NCI-H748 treated with DMSO at 0.1 percent for 48 hours (cell line): ENCODE data around the gene FRAT1.

ENCODE experiments used
- DNase-seq: peaks from one replicate; lab custom pipeline; 2025; lab: John Stamatoyannopoulos, UW

Gene FRAT1

DNA sequence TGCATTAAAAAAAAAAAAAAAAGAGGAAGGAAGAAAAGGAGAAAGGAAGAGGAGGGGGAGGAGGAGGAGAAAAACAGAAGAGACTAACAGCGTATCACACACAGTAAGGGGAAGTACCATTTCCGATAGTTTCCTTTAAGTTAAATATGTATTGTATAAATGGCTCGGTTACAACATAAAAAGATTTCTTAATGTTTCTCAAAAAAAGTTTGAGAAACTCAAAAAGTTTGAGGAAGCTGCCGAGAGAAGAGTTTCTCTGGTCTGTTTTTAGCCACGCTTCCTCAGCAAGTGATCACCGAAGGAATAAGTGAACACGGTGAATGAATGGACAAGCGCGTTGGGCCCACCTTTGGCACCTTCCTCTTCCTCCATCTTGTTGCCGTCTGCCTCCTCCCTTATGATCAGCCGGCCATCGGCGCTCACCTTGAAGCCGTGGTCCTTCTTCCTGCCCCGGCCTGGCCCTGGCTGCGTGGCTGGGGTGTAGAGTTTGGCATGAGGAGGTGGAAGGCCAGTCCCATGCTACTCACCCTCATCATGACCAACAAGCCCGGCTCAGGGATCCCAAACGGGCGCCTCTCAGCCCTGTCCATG, 46.8 kb downstream of the FRAT1 start:
- no peak for DNase-seq

- DNase-seq, result no peak
These were observed 47.5 kb downstream of the FRAT1 start for GRCh38 chr10:97366572-97366971.

DNA sequence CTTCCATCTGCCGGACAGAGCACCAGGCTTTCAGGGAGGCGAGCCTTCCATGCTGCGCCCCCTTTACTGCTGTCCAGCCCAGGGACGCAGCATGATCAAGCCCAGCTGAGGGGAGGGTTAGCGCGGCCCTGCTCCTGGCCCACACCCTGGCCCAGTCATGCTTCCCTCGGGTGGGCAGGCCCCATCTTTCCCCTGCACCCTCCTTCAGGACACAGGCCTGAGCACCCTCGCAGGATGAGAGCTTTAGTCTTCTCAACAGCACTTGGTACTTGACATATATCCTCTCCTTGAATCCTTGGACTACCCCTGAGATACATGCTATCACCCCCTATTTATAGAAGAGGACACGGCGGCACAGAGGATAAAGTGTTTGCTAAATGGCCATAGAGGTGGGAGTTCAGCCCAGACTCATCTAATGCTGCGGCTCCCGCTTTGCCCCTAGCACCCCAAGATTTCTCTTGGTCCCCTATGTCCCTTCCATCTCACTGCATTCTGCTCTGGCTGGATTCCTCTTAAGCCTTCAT, 48.1 kb downstream of the FRAT1 start:
- no peak for DNase-seq
